Activated CD4-positive, CD25-positive, alpha-beta regulatory T cell (primary cell): ENCODE measurements around the gene RALGPS1.

Experiments used
- DNase-seq, 4 experiments: peaks; one replicate each; lab custom pipeline; 2025; lab: John Stamatoyannopoulos, UW

Gene RALGPS1

GRCh38 chr9:127176631-127177030, 262.0 kb downstream of the RALGPS1 start:
- DNase-seq, result no peak

DNA sequence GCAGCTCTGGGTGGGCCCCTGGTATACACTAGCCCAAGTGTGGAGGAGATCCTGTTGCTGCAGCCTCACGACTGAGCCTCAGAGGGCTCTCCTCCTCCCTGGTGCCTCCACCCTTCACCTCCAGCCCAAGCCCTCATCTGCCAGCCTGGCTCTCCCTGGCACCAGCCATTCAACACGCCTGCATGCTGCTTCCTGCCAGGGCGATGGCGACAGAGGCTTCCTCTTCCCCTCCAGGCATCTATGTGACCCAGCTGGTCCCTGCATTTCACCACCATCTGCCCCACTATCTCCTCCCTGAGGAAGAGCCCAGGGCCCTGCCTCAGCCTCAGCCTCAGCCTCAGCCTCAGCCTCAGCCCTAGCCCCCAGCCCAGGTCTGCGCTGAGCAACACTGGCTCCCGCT, 262.6 kb downstream of the RALGPS1 start:
- DNase-seq, result no peak

- no peak for DNase-seq
These were observed 263.2 kb downstream of the RALGPS1 start for GRCh38 chr9:127177665-127178265.

GRCh38 chr9:127178686-127179632, 264.4 kb downstream of the RALGPS1 start:
- DNase-seq, result no peak

DNA sequence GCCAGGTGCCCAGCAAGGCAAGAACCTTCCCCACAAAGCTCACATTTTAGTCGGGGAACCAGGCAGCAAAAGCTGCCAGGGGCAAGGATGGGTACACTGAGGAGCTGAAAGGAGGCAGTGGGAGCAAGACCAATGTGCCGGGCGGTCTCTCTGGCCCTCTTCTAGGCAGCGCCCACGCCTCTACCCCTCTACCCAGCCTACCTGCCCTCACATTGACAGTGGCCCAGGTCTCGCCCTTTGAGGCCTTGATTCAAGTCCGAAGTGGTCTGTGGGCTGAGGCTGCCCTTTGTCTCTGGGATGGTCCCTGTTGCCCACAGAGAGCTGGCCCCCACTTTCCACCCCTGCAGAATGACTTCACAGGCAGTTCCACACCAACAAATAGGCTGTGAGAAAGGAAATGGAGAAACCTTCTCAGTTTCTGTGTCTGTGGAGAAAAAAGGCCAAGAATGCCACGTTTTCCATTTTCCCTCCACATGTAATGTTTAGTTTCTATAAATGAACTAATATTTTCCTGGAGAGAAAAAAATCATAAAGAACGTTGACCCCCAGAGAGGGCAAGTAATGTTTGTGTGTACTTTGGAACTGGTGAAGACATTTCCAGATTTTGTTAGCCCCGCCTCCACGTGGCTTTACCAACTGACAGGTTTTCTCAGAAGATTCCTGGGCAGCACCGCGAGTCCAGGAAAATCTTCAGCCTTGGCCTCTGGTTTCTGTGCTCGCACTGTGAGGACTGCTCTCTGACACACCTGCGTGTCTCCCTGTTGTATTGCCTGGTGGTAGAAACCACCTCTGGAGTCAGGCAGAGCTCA, 265.3 kb downstream of the RALGPS1 start:
- no peak for DNase-seq

- no peak for DNase-seq
These were observed 266.1 kb downstream of the RALGPS1 start for GRCh38 chr9:127180457-127181314.

- no peak for DNase-seq
These were observed 266.7 kb downstream of the RALGPS1 start for GRCh38 chr9:127181315-127181580.

GRCh38 chr9:127181595-127182190, 267.1 kb downstream of the RALGPS1 start:
- no peak for DNase-seq

- DNase-seq, result no peak
These were observed 268.5 kb downstream of the RALGPS1 start for GRCh38 chr9:127182901-127183746.

DNA sequence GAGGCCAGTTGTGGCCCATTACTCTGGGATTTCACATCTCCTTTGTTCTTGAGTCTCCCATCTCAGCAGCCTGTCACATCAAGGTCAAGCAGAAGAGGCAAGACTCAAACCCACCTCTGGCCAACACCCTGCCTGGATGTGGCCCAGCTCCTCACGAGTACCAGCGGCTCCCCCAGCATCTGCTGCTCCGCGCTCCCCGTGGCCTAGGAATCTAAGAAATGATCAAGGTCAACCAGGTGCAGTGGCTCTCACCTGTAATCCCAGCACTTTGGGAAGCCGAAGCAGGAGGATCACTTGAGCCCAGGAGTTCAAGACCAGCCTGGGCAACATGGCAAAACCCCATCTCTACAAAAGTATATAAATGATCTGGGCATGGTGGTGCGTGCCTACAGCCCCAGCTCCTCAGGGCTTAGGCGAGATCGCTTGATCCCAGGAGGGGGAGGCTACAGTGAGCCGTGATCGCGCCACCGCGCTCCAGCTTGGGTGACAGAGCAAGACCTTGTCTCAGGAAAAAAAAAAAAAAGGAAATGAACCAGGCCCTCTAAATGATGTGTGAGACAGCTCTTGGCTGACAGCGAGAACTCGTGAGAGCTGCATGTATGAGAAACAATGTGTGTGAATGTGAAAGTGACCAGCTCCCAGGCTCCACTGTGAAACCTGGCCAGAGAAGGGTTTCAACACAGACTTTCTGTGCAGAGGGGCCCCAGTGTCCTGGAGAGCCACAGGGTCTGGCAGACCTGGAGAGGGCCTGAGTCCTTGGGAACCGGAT, 269.4 kb downstream of the RALGPS1 start:
- DNase-seq, result no peak

- DNase-seq, result no peak
These were observed 270.1 kb downstream of the RALGPS1 start for GRCh38 chr9:127184641-127185040.

DNA sequence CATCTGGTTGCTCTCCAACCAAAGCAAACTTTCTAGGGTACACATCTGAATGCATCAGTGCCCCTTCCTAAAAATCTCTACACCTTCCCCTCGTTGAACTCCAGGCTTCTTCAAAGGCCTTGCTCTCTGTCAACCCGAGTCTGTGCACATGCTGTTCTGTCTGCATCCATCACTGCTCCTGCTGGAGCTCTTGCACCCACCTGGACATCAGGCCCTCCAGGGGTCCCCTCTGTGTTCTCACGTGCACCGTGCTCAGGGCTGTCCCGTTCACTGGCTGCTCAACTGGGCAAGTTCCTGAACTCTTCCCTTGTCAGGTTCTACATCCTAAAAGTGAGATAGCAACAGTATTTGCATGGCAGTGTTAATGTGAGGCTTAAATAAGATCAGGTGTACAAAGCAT, 270.6 kb downstream of the RALGPS1 start:
- no peak for DNase-seq

GRCh38 chr9:127185931-127186781, 271.6 kb downstream of the RALGPS1 start:
- DNase-seq, result no peak

DNA sequence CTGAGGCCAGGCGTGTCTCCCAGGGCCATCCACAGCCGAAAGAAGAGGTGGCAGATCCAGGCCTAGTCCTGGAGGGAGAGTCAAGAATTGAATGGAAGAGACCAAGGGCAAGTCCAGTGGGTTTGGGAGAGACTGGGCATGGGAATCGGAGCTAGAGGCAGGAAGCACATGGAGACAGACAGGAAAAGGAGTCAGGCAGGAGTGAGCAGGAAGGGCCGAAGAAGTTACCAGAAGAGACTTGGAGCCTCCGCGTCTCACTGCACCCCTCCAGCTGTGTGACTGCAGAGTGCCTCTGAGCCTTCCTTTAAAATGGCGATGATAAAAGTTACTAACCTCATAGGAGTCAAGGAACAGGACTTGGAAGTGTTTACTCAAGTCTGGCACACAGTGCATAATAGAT, 272.2 kb downstream of the RALGPS1 start:
- DNase-seq, result no peak

DNA sequence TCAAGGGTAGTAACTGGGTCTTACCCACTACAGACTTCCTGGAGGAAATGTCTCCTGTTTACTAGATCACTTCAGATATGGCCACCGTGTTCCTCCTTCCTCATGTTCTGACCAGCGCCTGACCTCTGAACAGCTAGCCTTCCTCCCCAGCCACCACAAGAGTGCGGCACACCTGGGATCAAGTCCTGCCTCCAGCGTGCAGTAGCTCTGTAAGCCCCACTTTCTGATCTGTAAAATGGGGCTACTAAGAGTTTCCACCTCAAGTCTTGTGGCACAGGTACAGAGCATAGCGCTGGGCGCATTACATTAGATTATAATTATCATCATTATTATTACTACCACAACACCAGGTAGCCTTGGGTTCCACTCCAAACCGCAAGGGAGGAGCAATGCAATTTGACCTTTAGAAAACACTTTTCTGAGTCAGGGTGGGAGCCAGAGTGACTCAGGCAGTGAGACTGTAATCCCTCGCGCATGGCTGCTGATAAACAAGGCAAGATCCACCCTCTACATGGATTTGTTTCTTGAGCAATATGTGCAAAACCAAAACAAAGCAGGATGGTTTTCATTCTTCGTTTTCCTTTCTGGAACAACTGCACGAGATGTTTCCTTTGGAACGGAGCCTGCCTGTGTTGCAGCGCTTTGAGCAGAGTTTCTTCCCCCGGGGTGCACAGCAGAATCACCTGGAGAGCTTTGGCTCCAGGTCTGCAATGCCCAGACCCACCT, 272.8 kb downstream of the RALGPS1 start:
- no peak for DNase-seq

GRCh38 chr9:127188396-127188795, 273.8 kb downstream of the RALGPS1 start:
- DNase-seq, result no peak

DNA sequence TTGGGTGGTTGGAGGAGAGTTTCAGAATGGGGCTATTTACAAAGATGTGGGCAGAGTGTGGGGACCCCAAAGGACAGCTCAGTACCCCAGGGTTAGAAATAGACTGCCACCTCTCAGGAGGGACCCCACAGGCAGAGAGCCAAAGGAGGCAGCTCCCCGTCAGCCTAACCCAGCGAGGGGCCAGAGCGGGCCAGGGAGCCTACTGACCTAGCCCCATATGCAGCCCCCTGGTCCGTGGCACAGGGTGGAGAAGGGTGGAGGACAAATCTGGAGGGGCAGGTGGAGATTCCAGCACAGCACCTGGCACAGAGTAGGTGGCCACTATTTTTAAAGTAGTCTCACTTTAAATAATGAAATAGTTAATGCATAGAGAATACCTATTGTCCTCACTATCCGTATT, 275.0 kb downstream of the RALGPS1 start:
- DNase-seq, result no peak

- DNase-seq, result no peak
These were observed 278.2 kb downstream of the RALGPS1 start for GRCh38 chr9:127192744-127193143.
